GM12865 (cell line): ENCODE measurements around the gene IFIT2.
A peak's percentile ranks its signal among the peaks of the same experiment; 100 is the strongest.
"Not testable (repeated sequence)": the region's sequence is repeated elsewhere in the genome, so short reads cannot be mapped to it uniquely, and the experiment has no call there.

Experiments
- DNase-seq: peaks from one replicate; pipeline ENCODE4 v3.0.0; 2010; ENCODE audit warnings: low read depth
- H3K4me3 ChIP-seq: 2 replicates; pipeline ENCODE4 v1.5.1; 2011; ENCODE audit warnings: mild to moderate bottlenecking, low read depth, low read length, control low read depth
- TF ChIP-seq, protein P1 (sequence below): IDR thresholded peaks from 2 replicates; pipeline ENCODE4 v1.5.1; 2011; ENCODE audit warnings: low read length, control low read depth, low read depth, inconsistent platforms; ENCODE audit not compliant: insufficient read depth; ENCODE audit errors: missing control alignments

The IFIT2 gene, protein sequence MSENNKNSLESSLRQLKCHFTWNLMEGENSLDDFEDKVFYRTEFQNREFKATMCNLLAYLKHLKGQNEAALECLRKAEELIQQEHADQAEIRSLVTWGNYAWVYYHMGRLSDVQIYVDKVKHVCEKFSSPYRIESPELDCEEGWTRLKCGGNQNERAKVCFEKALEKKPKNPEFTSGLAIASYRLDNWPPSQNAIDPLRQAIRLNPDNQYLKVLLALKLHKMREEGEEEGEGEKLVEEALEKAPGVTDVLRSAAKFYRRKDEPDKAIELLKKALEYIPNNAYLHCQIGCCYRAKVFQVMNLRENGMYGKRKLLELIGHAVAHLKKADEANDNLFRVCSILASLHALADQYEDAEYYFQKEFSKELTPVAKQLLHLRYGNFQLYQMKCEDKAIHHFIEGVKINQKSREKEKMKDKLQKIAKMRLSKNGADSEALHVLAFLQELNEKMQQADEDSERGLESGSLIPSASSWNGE

DNA sequence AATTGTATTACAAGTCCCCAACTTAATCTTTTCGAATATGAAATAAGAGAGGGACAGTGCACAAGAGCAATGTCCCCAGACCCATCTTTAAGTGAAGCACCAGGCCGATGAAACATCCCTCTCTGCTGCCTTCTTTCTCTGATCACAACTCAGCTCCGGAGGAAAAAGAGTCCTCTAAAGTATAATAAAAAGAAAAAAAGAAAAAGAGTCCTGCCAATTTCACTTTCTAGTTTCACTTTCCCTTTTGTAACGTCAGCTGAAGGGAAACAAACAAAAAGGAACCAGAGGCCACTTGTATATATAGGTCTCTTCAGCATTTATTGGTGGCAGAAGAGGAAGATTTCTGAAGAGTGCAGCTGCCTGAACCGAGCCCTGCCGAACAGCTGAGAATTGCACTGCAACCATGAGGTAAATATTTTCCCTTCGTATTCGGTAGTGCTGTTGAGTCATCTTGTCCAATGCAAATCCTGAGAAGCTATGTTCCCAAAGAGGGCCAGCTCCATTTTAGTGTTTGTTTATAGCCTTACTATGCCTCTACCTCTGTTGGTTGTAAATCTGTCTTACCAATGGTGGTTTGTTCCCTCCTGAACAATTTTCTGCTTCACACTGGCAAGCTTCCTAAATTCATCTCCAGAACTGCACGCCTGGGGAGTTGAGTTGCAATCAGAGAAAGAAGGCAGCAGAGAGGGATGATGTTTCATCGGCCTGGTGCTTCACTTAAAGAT lies at the start of gene IFIT2:
TSS of gene IFIT2 (plus strand) at position 326 of the 725 bp plus-strand sequence. CDS start at position 404, 78 bp downstream.
- TF ChIP-seq, protein P1, sequence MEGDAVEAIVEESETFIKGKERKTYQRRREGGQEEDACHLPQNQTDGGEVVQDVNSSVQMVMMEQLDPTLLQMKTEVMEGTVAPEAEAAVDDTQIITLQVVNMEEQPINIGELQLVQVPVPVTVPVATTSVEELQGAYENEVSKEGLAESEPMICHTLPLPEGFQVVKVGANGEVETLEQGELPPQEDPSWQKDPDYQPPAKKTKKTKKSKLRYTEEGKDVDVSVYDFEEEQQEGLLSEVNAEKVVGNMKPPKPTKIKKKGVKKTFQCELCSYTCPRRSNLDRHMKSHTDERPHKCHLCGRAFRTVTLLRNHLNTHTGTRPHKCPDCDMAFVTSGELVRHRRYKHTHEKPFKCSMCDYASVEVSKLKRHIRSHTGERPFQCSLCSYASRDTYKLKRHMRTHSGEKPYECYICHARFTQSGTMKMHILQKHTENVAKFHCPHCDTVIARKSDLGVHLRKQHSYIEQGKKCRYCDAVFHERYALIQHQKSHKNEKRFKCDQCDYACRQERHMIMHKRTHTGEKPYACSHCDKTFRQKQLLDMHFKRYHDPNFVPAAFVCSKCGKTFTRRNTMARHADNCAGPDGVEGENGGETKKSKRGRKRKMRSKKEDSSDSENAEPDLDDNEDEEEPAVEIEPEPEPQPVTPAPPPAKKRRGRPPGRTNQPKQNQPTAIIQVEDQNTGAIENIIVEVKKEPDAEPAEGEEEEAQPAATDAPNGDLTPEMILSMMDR: no peak
- H3K4me3 ChIP-seq: peak within 1 kb of the TSS; percentile 61
- DNase-seq: peak; percentile 75

DNA sequence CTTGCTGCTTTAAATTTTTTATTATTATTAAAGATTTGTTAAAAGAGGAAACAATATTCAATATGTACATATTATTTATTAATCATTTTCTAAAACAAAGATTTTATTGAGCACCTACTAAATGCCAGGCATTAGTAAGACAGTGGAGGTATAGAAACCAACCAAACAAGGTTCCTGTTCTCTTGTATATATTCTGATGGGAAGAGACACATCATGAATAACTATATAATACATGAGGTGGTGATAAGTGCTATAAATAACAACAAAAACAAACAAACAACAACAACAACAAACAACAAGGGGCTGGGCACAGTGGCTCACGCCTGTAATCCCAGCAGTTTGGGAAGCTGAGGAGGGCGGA lies 49.6 kb upstream of the IFIT2 start:
- no peak for DNase-seq
- TF ChIP-seq, protein P1: no peak
- peak overlapping the region; percentile 82 for H3K4me3 ChIP-seq

DNA sequence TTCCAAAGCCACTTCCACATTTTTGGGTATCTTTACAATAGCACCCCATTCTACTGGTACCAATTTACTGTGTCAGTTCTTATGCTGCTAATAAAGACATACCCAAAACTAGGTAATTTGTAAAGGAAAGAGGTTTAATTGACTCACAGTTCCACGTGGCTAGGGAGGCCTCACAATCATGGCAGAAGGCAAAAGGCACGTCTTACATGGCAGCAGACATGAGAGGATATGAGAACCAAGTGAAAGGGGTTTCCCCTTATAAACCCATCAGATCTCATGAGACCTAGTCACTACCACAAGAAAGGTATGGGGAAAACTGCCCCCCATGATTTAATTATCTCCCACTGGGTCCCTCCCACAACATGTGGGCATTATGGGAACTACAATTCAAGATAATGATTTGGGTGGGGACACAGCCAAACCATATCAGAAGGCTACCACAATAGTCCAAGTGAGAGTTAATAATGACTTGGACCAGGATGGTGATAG lies 46.7 kb upstream of the IFIT2 start:
- DNase-seq, H3K4me3 ChIP-seq: not testable (repeated sequence)

DNA sequence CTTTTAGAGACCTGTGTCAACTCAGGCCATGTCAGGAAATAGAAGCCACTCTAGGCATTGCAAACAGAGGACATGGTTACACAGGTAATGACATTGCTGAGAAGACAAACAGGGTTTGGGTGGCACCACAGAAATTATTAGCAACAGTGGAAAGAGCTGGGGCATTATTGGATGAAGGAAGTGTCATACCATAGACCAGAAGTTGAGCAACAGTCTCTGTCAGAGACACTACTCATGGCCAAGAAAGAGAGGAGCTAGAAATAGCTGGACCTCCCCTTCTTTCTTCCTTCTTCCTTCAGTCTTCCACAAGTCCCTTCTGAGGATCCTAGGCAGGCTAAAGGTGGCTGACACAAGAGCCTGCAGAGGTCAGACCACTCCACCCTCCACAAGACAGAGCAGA lies 46.1 kb upstream of the IFIT2 start:
- H3K4me3 ChIP-seq: no peak overlapping the region
- TF ChIP-seq, protein P1: no peak
- no peak for DNase-seq

DNA sequence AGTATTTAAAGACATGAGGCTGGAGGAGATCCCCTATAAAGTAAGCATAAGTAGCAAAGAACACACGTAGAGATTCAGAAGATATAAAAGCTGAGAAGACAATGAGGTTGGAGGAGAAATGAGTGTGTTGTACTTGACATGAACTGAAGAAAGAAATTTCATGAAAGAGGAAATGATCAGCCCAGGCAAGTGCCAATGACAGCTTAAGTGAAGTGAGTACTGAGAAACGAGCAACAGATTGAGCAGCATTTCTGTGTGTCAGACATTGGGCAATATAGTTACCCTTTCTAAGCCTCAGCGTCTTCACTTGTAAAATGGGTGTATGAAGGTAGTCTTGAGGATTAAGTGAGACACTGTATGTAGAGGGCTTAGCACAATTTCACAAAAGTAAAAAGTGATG lies 45.5 kb upstream of the IFIT2 start:
- TF ChIP-seq, protein P1: no peak
- H3K4me3 ChIP-seq: no peak overlapping the region
- no peak for DNase-seq

DNA sequence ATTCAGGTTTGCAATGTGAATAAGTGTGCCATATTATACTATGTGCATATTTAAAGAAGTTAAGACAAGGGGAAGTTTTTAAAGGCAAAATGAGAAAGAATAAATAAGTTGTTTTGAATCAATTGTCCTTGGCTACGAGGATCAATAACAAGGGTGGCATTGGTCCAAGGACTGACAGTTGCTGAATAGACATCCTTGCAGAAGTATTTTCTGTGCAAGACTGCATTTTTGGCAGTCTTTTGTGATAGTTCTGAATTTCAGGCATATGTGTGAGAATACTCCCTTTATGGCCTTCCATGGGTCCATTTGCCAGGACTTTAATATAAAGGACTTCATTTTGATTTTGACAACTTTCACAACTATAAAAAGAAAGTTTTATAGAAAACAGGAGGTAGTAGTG lies 44.9 kb upstream of the IFIT2 start:
- no peak overlapping the region for H3K4me3 ChIP-seq
- TF ChIP-seq, protein P1: no peak
- DNase-seq: no peak

DNA sequence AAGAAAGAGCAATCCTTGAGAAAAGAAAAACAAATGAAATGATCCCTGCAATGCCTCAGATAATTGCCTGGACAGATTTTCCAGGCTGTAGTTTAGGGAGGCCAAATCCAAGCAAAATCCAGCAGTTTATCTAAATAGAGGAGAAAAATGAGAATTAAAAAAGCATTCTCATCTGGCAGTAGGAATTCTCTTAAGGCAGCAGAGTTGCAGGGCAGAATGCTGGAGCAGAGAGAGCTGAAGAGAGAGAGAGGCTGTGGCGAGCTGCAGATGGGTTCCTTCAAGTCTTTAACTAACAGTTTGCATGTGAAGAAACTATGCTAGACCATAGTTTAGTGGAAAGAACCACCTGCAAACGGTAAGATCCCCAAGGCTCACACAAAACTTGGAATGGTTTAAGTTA lies 44.3 kb upstream of the IFIT2 start:
- DNase-seq: no peak

More for the DNA sequence above, 44.3 kb upstream of the IFIT2 start:
- TF ChIP-seq, protein P1: no peak
- no peak overlapping the region for H3K4me3 ChIP-seq
